HG03025 (cell line): Measurements from ENCODE around the gene KCNQ4.

Experiments
- ATAC-seq: cut with Tn5 transposase; IDR thresholded peaks from one replicate; pipeline ENCODE4 v1.9.1; 2021; ENCODE audit warnings: mild to moderate bottlenecking, moderate library complexity; ENCODE audit not compliant: unreplicated experiment, low FRiP score

The KCNQ4 gene

GRCh38 chr1:40783001-40783905 lies at the start of gene KCNQ4:
Gene KCNQ4, plus strand, starts transcription at chr1:40783787. Its CDS starts 307 bp downstream, at chr1:40784094.
- no peak for ATAC-seq

GRCh38 chr1:40734882-40735628 lies 48.5 kb upstream of the KCNQ4 start:
- ATAC-seq: no peak

GRCh38 chr1:40736085-40736531 lies 47.5 kb upstream of the KCNQ4 start:
- ATAC-seq: no peak

DNA sequence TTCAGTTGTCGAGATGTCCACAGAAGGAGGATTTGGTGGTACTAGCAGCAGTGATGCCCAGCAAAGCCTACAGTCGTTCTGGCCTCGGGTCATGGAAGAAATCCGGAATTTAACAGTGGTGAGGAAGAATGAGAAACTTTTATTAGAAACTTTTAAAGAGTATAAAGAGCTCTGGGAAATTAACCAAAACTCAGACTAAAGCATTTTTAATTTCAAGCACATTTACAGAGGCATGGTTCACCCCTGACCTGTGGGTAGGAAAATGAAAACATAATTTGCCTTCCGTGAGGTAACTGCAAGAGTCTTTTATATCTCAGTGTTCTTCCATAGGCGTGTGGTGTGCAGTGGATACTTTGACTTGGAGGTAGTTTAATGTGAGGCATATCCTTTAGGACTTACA lies 44.8 kb upstream of the KCNQ4 start:
- no peak for ATAC-seq

DNA sequence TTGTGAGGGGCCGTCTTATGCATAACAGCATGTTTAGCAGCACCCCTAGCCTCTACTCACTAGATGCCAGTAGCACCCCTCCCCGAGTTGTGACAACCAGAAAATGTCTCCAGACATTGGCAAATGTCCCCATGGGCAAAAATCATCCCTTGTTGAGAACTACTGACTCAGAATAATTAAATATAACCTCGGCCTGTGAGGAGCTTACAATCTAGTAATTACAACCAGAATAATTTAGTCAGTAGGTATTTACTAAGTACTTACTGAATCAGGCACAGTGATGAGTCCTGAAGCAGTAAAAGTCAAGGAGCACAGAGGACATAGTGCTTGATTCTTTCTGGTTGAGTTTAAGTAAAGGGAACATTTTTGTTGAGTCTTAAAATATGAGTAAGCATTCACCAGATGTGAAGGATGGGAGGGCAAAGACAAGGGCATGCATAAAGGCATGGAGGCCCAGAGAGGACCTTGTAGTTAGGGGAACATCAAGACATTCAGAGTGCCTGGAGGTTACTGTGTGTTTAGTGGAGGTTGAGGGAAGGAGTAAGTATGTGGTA lies 44.1 kb upstream of the KCNQ4 start:
- ATAC-seq: no peak

- no peak for ATAC-seq
Measured at GRCh38 chr1:40740039-40740996, 43.3 kb upstream of the KCNQ4 start.

GRCh38 chr1:40740997-40741736 lies 42.4 kb upstream of the KCNQ4 start:
- no peak for ATAC-seq

- no peak for ATAC-seq
Measured at GRCh38 chr1:40742363-40743061, 41.1 kb upstream of the KCNQ4 start.

DNA sequence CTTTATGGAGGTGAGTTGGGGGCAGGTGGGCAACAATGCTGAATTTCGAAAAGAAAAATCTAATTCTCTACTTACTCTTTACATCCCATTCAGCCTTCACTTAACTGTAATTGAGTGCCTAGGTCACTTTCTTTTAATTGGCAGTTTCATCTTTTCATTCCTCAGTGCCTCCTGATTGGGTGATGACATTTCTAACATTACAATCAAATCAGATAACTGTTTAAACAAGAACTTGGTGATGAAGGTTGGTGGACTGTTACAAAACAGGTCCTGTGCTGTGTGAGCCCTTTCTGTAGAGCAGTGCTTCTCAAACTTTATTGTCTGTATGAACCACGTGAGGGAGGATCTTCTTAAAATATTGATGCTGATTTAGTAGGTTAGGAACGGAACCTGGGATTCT lies 40.1 kb upstream of the KCNQ4 start:
- ATAC-seq: no peak

- no peak for ATAC-seq
Measured at GRCh38 chr1:40743860-40744259, 39.7 kb upstream of the KCNQ4 start.

DNA sequence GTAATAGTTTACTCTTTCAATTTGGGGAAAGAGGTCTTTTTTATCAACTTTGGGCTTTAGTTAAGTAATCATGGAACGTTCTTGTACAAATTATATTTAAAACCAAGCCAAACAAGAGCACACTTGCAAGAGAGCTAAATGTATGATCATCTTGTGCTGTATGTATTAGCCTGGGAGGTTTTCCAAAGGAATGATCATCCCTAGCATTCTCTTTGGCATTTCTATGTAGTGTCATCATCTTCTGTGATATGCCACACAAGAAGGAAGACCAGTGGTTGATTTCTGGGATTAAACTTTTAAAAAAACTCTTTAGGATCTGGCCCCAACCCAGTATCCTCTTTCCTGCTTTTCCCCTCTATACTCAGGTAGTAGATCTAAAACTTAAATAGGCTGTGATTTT lies 38.4 kb upstream of the KCNQ4 start:
- ATAC-seq: no peak

- no peak for ATAC-seq
Measured at GRCh38 chr1:40746344-40747090, 37.1 kb upstream of the KCNQ4 start.

DNA sequence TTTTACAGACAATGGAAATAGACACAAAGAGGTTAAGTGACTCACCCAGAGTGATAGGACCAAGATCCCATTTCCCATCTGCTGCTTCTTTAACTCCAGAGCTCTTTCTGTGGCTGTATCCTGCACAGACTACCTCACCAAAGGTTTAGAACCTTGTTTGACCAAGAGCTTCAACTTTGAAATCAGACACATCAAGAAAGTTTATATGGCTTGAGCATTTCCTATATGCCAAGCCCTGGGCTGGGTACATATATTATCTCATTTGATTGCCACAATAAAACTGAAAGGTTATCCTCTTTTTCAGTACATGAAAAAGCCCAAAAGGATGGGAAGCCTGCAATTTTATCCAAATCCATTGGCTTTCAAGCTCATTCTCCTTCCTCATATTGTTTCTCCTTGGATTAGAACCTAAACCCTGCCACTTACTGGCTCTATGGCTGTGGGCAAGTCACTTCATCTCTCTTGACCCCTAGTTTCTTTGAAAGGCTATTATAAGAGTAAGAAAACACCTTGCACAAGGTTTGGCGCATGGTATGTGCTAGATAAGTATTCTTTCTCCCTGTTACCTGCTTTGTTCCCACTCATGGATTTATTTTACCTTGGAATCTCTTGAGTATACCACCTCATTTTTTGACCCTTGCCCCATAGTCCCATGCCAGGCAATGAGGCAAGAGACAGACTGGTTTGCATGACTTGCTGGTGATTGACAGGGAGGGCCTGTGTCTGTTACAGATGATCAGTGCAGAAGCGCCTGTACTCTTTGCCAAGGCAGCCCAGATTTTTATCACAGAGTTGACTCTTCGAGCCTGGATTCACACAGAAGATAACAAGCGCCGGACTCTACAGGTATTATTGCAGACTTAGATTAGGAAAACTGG lies 34.5 kb upstream of the KCNQ4 start:
- no peak for ATAC-seq

DNA sequence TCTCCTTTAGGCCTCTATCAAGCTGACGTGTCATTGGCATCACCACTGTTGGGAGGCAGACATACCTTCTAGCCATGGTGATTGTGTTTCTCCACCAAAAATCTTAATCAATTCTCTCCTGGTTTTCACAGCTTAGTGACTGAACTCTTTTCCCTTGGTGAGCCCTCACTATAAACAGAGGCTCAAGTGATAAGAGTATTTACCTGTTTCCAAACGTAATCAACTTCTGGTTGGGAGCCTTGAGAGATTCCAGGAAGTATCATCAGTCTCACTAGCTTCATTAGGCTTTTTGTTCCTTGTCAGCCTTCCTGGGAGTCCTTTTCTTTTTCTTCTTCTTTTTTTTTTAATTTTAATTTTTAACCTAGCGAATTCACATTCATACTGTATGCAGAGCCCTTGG lies 33.8 kb upstream of the KCNQ4 start:
- no peak for ATAC-seq

GRCh38 chr1:40750451-40750908 lies 33.1 kb upstream of the KCNQ4 start:
- ATAC-seq: no peak

DNA sequence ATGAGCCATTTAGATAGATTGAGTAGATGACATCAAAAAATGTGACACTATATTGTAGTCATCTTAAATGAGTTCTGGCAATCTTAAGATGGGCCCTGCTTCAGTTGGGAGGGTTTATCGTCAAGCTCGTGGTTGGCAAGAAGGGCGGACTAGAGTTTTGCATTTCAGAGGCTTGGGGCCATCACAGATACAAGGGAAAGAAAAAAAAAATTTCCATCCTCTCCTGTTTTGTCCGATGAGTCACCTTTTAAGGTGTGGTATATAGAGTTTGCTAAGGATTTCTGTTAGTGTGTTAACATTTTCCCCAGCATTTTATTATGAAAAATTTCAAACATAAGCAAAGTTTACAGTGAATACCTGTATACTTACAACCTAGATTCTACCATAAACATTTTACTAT lies 31.8 kb upstream of the KCNQ4 start:
- ATAC-seq: no peak
